ENCODE data around the gene FRRS1.

GRCh38 chr1:99680270-99680669 lies 86.2 kb downstream of the FRRS1 start:
- TF ChIP-seq POLR2A (IDR thresholded peaks at IDR 0.05) (no peak), CTCF (IDR thresholded peaks at IDR 0.05) (no peak), POLR2AphosphoS5 (IDR thresholded peaks at IDR 0.05) (no peak)
